ENCODE results near the gene KCNK10.

Gene KCNK10

DNA sequence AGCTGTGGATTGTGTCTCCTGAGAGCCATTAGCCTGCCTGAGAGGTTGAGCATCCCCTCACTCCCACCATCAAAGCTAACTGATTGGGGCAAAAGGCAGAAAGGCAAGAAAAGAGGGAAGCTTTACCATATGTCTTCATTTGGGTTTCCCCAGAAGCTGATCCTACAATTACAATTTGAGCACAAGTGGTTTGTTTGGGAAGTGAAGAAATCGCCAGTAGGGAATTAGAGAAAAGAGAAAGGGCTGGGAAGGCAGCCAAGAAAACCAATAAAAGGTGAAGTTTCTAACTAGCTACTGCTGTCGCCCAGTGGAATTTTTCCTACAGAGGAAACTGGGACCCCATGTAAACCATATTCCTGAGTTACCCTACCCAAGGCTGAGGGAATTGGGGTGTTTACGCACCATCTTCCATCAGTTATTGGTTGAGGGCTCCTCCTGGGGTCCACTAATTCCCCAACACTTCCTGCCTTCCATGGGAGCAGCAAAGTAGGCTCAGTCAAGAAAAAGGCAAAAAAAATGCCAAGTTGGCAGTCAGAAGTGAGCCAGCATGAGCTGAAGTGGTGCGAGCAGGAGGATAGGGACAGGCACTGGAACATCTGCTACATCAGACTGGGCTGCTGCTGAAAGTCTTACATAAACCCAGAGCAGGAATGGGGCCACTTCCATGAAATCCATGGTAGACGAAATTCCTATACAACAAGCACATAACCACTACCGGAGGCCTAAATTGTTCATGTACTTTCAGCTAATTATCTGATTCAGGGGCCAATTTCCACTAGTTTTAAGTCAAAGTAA lies 17.3 kb downstream of the KCNK10 start:
- H3K27me3 ChIP-seq (ENCODE audit: insufficient read depth, low read length, poor library complexity, severe bottlenecking) = no peaks in the 10 kb centered on the region
- TF ChIP-seq EZH2phosphoT487 (IDR thresholded peaks at IDR 0.05; ENCODE audit: borderline replicate concordance) = no peak
- TF ChIP-seq, protein P1, sequence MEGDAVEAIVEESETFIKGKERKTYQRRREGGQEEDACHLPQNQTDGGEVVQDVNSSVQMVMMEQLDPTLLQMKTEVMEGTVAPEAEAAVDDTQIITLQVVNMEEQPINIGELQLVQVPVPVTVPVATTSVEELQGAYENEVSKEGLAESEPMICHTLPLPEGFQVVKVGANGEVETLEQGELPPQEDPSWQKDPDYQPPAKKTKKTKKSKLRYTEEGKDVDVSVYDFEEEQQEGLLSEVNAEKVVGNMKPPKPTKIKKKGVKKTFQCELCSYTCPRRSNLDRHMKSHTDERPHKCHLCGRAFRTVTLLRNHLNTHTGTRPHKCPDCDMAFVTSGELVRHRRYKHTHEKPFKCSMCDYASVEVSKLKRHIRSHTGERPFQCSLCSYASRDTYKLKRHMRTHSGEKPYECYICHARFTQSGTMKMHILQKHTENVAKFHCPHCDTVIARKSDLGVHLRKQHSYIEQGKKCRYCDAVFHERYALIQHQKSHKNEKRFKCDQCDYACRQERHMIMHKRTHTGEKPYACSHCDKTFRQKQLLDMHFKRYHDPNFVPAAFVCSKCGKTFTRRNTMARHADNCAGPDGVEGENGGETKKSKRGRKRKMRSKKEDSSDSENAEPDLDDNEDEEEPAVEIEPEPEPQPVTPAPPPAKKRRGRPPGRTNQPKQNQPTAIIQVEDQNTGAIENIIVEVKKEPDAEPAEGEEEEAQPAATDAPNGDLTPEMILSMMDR (conservative IDR thresholded peaks at IDR 0.05; ENCODE audit: low read length) = no peak

DNA sequence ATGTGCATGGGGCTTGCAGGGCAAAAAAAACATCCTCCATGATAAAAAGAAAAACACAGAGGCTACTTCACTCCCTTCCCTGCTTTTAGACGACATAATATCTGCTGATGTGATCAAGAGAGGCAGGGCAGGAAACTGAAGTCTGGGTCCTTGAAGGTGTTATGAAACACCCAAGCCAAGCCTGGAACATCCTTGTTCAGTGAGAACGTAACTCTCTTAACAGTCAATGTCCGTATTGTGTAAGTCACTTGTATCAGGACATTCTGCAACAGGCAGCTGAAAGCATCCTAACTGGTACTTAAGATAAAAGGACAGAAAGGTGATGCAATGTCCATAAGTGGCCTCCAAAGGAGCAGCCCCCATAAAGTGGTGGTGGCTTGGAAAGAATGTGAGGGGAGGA lies 20.0 kb downstream of the KCNK10 start:
- Histone ChIP-seq H3K27me3 (ENCODE audit: insufficient read depth, low read length, poor library complexity, severe bottlenecking) (no peaks in the 10 kb centered on the region), H3K36me3 (ENCODE audit: insufficient read depth, low read length) (no peaks in the 10 kb centered on the region), H3F3A (ENCODE audit: low read depth) (no peaks in the 10 kb centered on the region), H3K79me2 (ENCODE audit: insufficient read depth, low read length) (no peaks in the 10 kb centered on the region), H3K4me3 (ENCODE audit: low read length, poor library complexity, severe bottlenecking) (no peak overlapping the region), H3K9me3 (ENCODE audit: insufficient read depth, low read depth, low read length) (no peaks in the 10 kb centered on the region), H2AFZ (ENCODE audit: low read length) (no peak overlapping the region), H3K9me2 (replicated peaks; ENCODE audit: low read depth, low read length) (no peaks in the 10 kb centered on the region), H3K9ac (ENCODE audit: low read depth, low read length, poor library complexity, severe bottlenecking) (no peak overlapping the region), H3K4me1 (ENCODE audit: insufficient read depth, low read length, poor library complexity, severe bottlenecking) (no peaks in the 10 kb centered on the region), H3K4me2 (ENCODE audit: low read depth, low read length, poor library complexity, severe bottlenecking) (no peak overlapping the region), H4K20me1 (ENCODE audit: insufficient read depth, low read length, poor library complexity, severe bottlenecking) (no peaks in the 10 kb centered on the region)
- TF ChIP-seq, protein P1 (conservative IDR thresholded peaks at IDR 0.05; ENCODE audit: low read length) = no peak
- no peak for TF ChIP-seq EZH2phosphoT487 (IDR thresholded peaks at IDR 0.05; ENCODE audit: borderline replicate concordance)

More for the DNA sequence above, 17.3 kb downstream of the KCNK10 start:
- Histone ChIP-seq H3K9me2 (replicated peaks; ENCODE audit: low read depth, low read length) (no peaks in the 10 kb centered on the region), H3K9ac (ENCODE audit: low read depth, low read length, poor library complexity, severe bottlenecking) (no peak overlapping the region), H4K20me1 (ENCODE audit: insufficient read depth, low read length, poor library complexity, severe bottlenecking) (no peaks in the 10 kb centered on the region), H3K4me2 (ENCODE audit: low read depth, low read length, poor library complexity, severe bottlenecking) (no peak overlapping the region), H3F3A (ENCODE audit: low read depth) (no peaks in the 10 kb centered on the region), H3K79me2 (ENCODE audit: insufficient read depth, low read length) (no peaks in the 10 kb centered on the region), H3K36me3 (ENCODE audit: insufficient read depth, low read length) (no peaks in the 10 kb centered on the region), H3K4me1 (ENCODE audit: insufficient read depth, low read length, poor library complexity, severe bottlenecking) (no peaks in the 10 kb centered on the region), H3K4me3 (ENCODE audit: low read length, poor library complexity, severe bottlenecking) (no peak overlapping the region), H2AFZ (ENCODE audit: low read length) (no peak overlapping the region), H3K9me3 (ENCODE audit: insufficient read depth, low read depth, low read length) (no peaks in the 10 kb centered on the region)

DNA sequence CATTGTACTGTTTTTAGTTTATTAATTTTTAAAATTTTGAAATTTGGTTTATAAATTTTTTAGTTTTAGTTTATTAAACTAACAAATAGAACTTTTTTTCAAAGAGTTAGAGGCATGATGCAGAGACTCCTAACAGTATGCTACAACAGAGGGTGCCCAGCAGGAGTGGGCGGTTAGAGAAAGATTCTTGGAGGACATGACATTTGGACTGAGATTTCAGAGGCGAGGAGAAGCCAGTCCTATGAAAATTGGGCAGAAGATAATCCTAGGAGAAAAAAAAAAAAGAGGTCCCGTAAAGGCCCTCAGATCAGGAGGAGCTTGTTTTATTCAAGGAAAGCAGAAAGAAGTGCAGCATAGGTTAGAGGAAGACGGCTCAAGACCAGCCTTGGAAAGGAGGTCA lies 21.7 kb downstream of the KCNK10 start:
- H2AFZ ChIP-seq (ENCODE audit: low read length) = no peak overlapping the region
- no peak overlapping the region for H3K4me3 ChIP-seq (ENCODE audit: low read length, poor library complexity, severe bottlenecking)
- H3K4me1 ChIP-seq (ENCODE audit: insufficient read depth, low read length, poor library complexity, severe bottlenecking) = no peaks in the 10 kb centered on the region
- no peak overlapping the region for H3K9ac ChIP-seq (ENCODE audit: low read depth, low read length, poor library complexity, severe bottlenecking)
- H3K79me2 ChIP-seq (ENCODE audit: insufficient read depth, low read length) = no peaks in the 10 kb centered on the region
- H3K36me3 ChIP-seq (ENCODE audit: insufficient read depth, low read length) = no peaks in the 10 kb centered on the region
- no peaks in the 10 kb centered on the region for H4K20me1 ChIP-seq (ENCODE audit: insufficient read depth, low read length, poor library complexity, severe bottlenecking)
- H3K27me3 ChIP-seq (ENCODE audit: insufficient read depth, low read length, poor library complexity, severe bottlenecking) = no peaks in the 10 kb centered on the region
- TF ChIP-seq EZH2phosphoT487 (IDR thresholded peaks at IDR 0.05; ENCODE audit: borderline replicate concordance) = no peak
- TF ChIP-seq, protein P1 (conservative IDR thresholded peaks at IDR 0.05; ENCODE audit: low read length) = no peak
- H3K9me3 ChIP-seq (ENCODE audit: insufficient read depth, low read depth, low read length) = no peaks in the 10 kb centered on the region
- H3K4me2 ChIP-seq (ENCODE audit: low read depth, low read length, poor library complexity, severe bottlenecking) = no peak overlapping the region
- no peaks in the 10 kb centered on the region for H3F3A ChIP-seq (ENCODE audit: low read depth)
- no peaks in the 10 kb centered on the region for H3K9me2 ChIP-seq (replicated peaks; ENCODE audit: low read depth, low read length)
